ENCODE measurements around the gene TMEM178A. TPM values are rescaled to one million over a fixed set of nuclear protein-coding genes. Genes with fewer than 3 reads are reported as not detected.

TMEM178A gene
- total RNA-seq, 1 donor from 2014 or later: 19.2 TPM

DNA sequence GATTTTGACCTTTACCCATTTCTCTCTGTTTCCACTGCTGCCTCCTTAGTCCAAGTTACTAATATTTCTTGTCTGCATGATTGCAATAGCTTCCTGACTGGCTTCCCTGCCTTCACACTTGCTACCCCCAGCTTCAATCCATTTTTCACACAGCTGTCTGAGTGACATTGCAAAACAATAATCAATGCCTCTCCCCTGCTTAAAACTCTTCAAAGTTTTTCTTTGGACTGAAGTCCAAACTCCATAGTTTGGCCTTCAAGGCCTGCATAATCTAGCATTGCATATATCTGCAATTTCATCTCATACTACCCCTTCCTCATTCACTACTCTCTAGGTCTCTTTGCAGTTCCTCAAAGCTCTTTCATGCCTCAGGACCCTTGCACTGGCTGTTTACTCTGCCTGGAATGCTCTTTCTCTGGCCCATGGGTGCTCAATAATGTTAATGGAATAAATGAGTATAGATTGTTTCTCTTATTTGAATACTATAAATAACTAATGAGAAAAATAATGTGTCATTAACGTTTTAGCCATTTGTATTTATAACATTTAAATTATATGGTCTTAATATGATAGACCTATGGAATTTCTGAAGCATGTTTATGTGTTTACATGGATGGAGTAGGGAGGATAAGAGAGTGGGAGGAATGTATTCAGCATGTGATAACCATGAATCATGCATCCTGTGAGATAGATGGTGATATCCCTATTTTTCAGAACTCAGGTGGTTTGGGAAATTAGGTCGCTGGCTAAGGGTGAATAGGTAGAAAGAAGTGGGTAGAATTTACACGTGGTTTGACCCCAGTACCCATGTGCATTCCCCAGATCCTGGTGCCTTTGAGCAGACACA is 5.7 kb upstream of the TMEM178A start:
- Histone ChIP-seq H2AFZ (replicated peaks) (no peak overlapping the region), H3F3A (ENCODE audit: low read depth) (no peaks in the 10 kb centered on the region), H3K36me3 (no peaks in the 10 kb centered on the region), H3K27ac (no peak overlapping the region), H3K27me3 (peaks cover 21% of the 10 kb centered on the region), H3K4me3 (no peak overlapping the region), H3K79me2 (ENCODE audit: low read depth) (no peaks in the 10 kb centered on the region), H3K4me2 (no peak overlapping the region), H3K4me1 (no peaks in the 10 kb centered on the region), H3K9me3 (ENCODE audit: low read depth) (no peaks in the 10 kb centered on the region), H3K9ac (no peak overlapping the region), H4K20me1 (ENCODE audit: low read depth) (no peaks in the 10 kb centered on the region)
- Mint-ChIP-seq H3K4me3 (no peak overlapping the region), H3K27ac (no peak overlapping the region), H3K36me3 (no peaks in the 10 kb centered on the region), H3K27me3 (ENCODE audit: insufficient read depth, low read depth) (peaks cover under 1% of the 10 kb centered on the region), H3K4me1 (peaks cover 7% of the 10 kb centered on the region), H3K9me3 (peaks cover 4% of the 10 kb centered on the region)
- TF ChIP-seq, protein P1, sequence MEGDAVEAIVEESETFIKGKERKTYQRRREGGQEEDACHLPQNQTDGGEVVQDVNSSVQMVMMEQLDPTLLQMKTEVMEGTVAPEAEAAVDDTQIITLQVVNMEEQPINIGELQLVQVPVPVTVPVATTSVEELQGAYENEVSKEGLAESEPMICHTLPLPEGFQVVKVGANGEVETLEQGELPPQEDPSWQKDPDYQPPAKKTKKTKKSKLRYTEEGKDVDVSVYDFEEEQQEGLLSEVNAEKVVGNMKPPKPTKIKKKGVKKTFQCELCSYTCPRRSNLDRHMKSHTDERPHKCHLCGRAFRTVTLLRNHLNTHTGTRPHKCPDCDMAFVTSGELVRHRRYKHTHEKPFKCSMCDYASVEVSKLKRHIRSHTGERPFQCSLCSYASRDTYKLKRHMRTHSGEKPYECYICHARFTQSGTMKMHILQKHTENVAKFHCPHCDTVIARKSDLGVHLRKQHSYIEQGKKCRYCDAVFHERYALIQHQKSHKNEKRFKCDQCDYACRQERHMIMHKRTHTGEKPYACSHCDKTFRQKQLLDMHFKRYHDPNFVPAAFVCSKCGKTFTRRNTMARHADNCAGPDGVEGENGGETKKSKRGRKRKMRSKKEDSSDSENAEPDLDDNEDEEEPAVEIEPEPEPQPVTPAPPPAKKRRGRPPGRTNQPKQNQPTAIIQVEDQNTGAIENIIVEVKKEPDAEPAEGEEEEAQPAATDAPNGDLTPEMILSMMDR (IDR thresholded peaks at IDR 0.05): no peak
- no peak for TF ChIP-seq EZH2phosphoT487 (IDR thresholded peaks at IDR 0.05)
- no peak for TF ChIP-seq EZH2 (IDR thresholded peaks at IDR 0.05)
- DNase-seq (ENCODE audit: low spot score): no peak

DNA sequence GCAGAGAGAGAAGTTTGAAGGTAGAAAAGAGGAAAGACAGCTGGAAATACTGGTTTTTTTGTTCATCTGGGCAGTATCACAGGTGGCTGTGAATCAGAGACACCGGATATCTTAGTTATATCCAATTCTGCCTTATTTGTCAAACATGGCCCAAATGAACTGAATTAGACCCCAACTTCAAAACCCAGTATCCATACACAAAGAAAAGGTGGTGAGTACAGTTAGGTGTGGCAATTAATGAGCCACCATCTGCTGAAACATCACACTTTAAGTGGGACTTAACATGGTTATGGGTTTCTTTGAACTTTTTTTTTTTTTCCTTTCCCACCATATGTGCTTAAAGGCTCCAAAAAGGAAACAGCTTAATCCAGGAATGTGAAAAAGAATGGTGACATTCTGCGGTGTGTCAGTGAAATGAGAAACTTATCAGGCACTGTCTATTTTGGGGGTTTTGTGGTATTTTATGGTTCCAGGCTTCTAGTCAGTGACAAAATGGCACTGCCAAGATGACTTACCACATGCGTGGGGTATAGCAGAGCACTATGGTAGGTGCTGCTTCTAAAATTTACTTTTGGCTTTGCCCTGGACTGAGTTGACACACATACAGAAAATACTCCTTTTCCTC is 5.0 kb upstream of the TMEM178A start:
- H3K4me3 ChIP-seq: no peak overlapping the region
- no peak overlapping the region for H2AFZ ChIP-seq (replicated peaks)
- TF ChIP-seq, protein P1 (IDR thresholded peaks at IDR 0.05): no peak
- TF ChIP-seq EZH2 (IDR thresholded peaks at IDR 0.05) (no peak), EZH2phosphoT487 (IDR thresholded peaks at IDR 0.05) (no peak)
- Mint-ChIP-seq H3K9me3 (no peaks in the 10 kb centered on the region), H3K27ac (no peak overlapping the region), H3K27me3 (ENCODE audit: insufficient read depth, low read depth) (peaks cover 3% of the 10 kb centered on the region), H3K4me3 (no peak overlapping the region), H3K4me1 (peaks cover 10% of the 10 kb centered on the region), H3K36me3 (no peaks in the 10 kb centered on the region)
- H3K27me3 ChIP-seq: peaks cover 25% of the 10 kb centered on the region
- no peaks in the 10 kb centered on the region for H3F3A ChIP-seq (ENCODE audit: low read depth)
- H3K36me3 ChIP-seq: no peaks in the 10 kb centered on the region
- H3K9ac ChIP-seq: no peak overlapping the region
- no peak overlapping the region for H3K27ac ChIP-seq
- DNase-seq (ENCODE audit: low spot score): no peak
- no peaks in the 10 kb centered on the region for H3K79me2 ChIP-seq (ENCODE audit: low read depth)
- no peak overlapping the region for H3K4me2 ChIP-seq
- no peaks in the 10 kb centered on the region for H4K20me1 ChIP-seq (ENCODE audit: low read depth)
- no peaks in the 10 kb centered on the region for H3K9me3 ChIP-seq (ENCODE audit: low read depth)
- no peaks in the 10 kb centered on the region for H3K4me1 ChIP-seq

DNA sequence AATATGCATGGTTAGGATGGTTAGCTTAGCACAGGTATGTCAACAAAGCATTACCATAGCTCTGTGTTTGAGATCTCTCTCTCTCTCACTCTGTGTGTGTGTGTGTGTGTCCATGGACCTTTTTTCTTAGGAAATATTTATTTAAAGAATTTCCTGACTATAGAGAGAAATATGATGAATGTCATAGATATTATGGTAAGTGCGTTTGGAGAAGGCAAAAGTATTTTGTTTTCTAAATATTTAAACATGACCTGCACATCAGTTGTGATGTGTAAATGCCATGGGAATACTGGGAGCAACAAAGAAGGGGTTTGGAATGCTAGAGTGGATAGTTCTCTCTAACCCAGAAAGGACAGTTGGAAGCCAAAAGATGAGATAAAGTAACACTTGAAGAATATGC is 3.9 kb upstream of the TMEM178A start:
- H3K4me1 Mint-ChIP-seq: peaks cover 10% of the 10 kb centered on the region
- Histone ChIP-seq H3K9ac (no peak overlapping the region), H2AFZ (replicated peaks) (no peak overlapping the region), H3K4me2 (no peak overlapping the region), H3K4me1 (peaks cover 4% of the 10 kb centered on the region), H4K20me1 (ENCODE audit: low read depth) (no peaks in the 10 kb centered on the region), H3K4me3 (no peak overlapping the region), H3K27me3 (peaks cover 34% of the 10 kb centered on the region), H3K9me3 (ENCODE audit: low read depth) (no peaks in the 10 kb centered on the region), H3K27ac (no peak overlapping the region), H3F3A (ENCODE audit: low read depth) (no peaks in the 10 kb centered on the region), H3K36me3 (no peaks in the 10 kb centered on the region), H3K79me2 (ENCODE audit: low read depth) (no peaks in the 10 kb centered on the region)
- H3K27me3 Mint-ChIP-seq (ENCODE audit: insufficient read depth, low read depth): peaks cover 3% of the 10 kb centered on the region
- no peaks in the 10 kb centered on the region for H3K36me3 Mint-ChIP-seq
- H3K27ac Mint-ChIP-seq: no peak overlapping the region
- H3K9me3 Mint-ChIP-seq: no peaks in the 10 kb centered on the region
- TF ChIP-seq EZH2 (IDR thresholded peaks at IDR 0.05): no peak
- TF ChIP-seq, protein P1 (IDR thresholded peaks at IDR 0.05): no peak
- no peak for TF ChIP-seq EZH2phosphoT487 (IDR thresholded peaks at IDR 0.05)
- DNase-seq (ENCODE audit: low spot score): no peak
- H3K4me3 Mint-ChIP-seq: no peak overlapping the region

Data from neural progenitor cell (in vitro differentiated cells).